Measurements from ENCODE around the gene RUVBL1. TPM values are rescaled to one million over a fixed set of nuclear protein-coding genes. Genes with fewer than 3 reads are reported as not detected.

Gene RUVBL1
- total RNA-seq, 1 experiment from 2014 or later: 236 TPM

- Histone ChIP-seq H3K4me3 (no peak overlapping the region), H3K9me3 (no peaks in the 10 kb centered on the region), H3K27me3 (no peaks in the 10 kb centered on the region), H3K36me3 (peaks cover 82% of the 10 kb centered on the region)
- no peak for DNase-seq
These were observed 45.9 kb downstream of the RUVBL1 start for GRCh38 chr3:128077665-128078064.

GRCh38 chr3:128077202-128077624 is 46.4 kb downstream of the RUVBL1 start:
- DNase-seq: no peak
- Histone ChIP-seq H3K4me3 (no peak overlapping the region), H3K27me3 (no peaks in the 10 kb centered on the region), H3K36me3 (peaks cover 82% of the 10 kb centered on the region), H3K9me3 (no peaks in the 10 kb centered on the region)

DNA sequence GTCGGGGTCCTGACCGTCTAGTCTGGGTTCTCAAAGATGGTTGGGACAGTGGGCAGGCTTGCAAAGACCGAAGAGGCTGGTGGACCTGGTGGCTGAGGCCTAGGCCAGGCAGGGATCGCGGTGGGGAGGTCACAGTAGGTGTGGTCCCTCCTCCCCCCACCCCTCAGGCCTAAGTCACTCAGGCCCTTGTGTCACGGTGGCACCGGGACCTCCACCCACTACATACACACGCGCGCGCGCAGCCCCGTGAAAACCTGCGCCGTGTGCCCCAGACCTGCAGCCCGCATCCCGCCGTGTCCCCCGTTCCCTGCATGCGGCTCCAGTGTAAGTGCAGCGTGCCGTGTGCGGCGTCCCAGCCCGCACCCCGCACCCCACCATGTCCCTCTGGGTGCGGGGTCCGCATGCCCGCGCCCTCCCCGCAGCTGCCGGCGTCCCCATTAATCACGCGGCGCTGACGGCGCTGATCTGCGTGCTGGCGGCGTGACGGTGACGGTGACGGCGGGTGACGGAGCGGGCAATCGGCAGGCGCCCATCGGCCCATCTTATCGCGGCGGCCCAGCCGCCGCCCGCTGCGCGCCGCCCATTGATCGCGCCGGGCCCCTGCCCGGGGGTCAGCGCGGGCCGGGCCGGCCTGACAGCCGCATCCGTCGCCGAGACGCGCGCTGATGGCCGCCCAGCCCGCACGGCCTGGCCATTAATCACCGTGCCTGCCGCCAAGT is 47.0 kb downstream of the RUVBL1 start:
- Histone ChIP-seq H3K9me3 (no peaks in the 10 kb centered on the region), H3K4me3 (no peak overlapping the region), H3K36me3 (peaks cover 82% of the 10 kb centered on the region), H3K27me3 (no peaks in the 10 kb centered on the region)
- DNase-seq: no peak

- Histone ChIP-seq H3K36me3 (peaks cover 82% of the 10 kb centered on the region), H3K9me3 (no peaks in the 10 kb centered on the region), H3K4me3 (no peak overlapping the region), H3K27me3 (no peaks in the 10 kb centered on the region)
- no peak for DNase-seq
These were observed 47.8 kb downstream of the RUVBL1 start for GRCh38 chr3:128075522-128076482.

DNA sequence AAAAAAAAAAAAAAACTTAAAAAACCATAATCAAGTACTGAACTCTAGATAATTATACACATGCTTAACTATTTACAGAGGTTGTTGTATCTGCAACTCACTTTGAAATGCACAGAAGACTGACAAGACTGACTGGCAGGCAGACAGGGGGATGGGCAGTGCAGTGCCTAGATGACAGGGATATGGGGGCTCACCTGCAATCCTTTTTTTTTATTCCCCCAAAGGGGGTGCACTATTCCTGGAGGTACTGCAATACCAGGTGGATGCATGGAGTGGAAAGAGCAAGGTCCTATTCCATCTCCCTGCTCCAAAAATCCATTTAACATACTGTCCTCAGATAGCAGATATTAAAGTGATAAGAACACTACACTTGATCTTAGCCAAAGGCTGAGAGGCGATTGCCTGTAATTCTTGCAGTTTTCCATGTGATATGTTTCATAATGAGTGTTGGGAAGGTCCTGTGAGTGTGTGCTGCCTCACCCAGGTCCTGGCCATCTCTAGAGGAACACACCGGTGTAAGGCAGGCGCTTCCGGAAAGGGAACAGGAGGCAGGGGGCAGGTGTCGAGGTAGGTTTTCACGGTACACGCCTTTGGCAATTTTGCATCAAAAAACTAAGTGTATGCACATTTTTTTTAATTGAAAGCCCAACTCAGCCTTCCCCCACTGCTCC is 48.6 kb downstream of the RUVBL1 start:
- no peak overlapping the region for H3K4me3 ChIP-seq
- peaks cover 82% of the 10 kb centered on the region for H3K36me3 ChIP-seq

DNA sequence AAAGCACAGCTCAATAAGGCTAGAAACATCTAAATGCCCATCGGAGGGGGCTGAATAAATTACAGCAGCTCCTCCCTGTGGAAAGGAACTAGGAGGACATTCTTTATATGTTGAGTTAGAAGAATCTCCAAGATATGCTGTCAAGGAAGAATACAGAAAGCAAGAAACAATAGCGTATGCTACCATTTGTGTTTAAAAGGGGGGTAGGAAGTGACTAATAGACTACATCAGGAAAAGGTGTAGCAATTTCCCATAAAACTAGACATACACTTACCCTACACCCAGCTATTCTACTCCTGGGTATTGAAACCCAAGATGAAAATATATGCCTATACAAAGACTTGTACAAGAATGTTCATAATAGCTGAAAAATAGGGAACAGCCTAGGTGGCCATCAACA is 49.8 kb downstream of the RUVBL1 start:
- DNase-seq: no peak
- Histone ChIP-seq H3K9me3 (no peaks in the 10 kb centered on the region), H3K4me3 (no peak overlapping the region), H3K36me3 (peaks cover 82% of the 10 kb centered on the region), H3K27me3 (no peaks in the 10 kb centered on the region)

More for the DNA sequence above, 48.6 kb downstream of the RUVBL1 start:
- no peak for DNase-seq
- no peaks in the 10 kb centered on the region for H3K27me3 ChIP-seq
- H3K9me3 ChIP-seq: no peaks in the 10 kb centered on the region

DNA sequence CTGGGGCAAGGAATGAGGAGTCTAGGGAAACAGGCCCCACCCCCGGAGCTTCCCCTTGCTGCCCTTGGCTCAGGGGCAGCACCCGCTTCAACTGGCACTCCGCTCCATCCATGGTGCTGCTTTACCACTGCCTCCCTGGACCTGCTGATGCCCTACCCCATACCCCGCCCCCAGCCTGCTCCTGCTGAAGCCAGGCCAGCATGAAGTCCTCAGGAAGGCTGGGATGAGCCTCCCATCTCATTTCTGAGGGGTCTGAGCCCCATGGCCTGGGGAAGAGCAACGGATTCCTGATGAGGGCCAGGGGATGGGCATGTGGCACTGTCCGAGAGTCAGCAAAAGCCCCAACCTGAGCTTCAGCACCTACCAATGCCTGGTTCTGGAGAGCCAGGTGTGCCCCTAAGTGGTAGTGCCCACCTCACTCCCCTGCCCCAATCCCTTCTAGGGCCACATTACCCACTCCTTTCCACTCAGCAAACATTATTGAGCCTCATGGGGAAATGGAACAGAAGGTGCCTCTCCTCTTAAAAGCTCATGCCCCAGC is 50.4 kb downstream of the RUVBL1 start:
- Histone ChIP-seq H3K36me3 (peaks cover 82% of the 10 kb centered on the region), H3K9me3 (no peaks in the 10 kb centered on the region), H3K27me3 (no peaks in the 10 kb centered on the region), H3K4me3 (no peak overlapping the region)
- DNase-seq: no peak

DNA sequence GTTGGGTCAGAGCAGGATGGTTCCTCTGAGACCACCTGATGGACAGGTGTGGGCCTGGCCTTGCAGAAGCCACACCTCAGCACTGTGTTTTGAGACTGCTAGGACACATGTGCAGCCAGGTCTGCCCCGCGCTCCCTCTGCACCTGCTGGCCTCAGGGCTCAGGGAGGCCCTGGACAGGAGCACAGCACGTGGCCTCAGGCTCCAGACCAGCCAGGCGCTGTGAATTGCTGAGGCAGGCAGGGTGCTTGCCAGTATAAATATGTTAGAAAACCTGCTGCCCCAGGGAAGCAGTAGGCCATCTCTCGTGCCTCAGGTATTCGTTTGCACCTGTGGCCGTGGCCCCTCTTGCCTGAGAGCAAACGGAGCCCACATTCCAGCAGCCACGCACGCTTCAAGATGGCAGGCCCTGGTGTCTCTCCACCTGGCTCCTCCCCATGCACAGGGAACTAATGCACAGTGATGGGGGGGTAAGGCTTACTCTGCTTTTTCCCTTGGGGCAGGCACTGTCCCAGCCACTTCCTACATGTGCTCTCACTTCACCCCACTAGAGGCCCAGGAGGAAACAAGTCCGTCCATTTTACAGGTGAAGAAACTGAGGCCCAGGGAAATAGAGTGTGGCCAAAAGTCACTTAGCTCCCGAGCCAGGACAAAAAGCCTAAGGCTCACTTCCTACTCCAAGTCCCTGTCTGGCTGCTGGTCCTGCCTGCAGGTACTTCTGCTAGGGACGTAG is 51.0 kb downstream of the RUVBL1 start:
- H3K4me3 ChIP-seq: no peak overlapping the region
- H3K9me3 ChIP-seq: no peaks in the 10 kb centered on the region
- H3K27me3 ChIP-seq: no peaks in the 10 kb centered on the region
- H3K36me3 ChIP-seq: peaks cover 82% of the 10 kb centered on the region
- DNase-seq: no peak

DNA sequence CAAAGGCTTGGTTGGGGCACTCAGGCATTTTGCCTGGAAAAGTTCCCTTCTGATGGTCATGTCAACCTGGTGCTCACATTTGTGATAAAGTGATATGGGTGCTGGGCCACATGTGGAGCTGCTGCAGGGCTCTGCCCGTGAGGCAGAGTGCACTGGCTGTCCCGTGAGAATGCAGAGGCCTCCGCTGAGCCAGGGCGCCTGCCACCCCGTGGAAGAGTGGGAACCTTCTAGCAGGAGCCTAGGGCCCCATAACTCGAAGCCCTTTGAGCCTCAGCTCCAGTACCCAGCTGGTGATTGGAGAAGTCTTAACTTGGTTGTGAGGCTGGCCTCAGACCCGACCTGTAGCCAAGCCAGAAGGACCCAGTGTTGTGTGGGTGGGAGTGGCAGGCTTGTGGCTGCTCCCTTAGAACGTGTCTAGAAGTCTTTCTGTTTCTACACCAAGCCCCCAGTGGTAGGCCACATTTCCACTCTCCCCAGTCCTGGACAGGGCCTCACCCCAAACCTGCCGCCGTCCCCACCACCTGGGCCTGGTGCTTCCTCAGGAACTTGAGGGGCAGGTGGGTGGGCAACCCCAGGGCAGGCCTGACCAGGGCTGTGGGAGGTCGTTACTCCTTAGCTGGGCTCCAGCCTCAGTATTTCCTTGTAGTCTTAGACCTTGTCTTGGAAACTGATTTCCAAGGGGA is 51.7 kb downstream of the RUVBL1 start:
- no peak for DNase-seq
- H3K36me3 ChIP-seq: peaks cover 86% of the 10 kb centered on the region
- no peak overlapping the region for H3K4me3 ChIP-seq
- H3K27me3 ChIP-seq: no peaks in the 10 kb centered on the region
- H3K9me3 ChIP-seq: no peaks in the 10 kb centered on the region

- DNase-seq: no peak
- Histone ChIP-seq H3K27me3 (no peaks in the 10 kb centered on the region), H3K4me3 (no peak overlapping the region), H3K9me3 (no peaks in the 10 kb centered on the region), H3K36me3 (peaks cover 91% of the 10 kb centered on the region)
These were observed 52.6 kb downstream of the RUVBL1 start for GRCh38 chr3:128070898-128071591.

GRCh38 chr3:128069271-128069670 is 54.3 kb downstream of the RUVBL1 start:
- Histone ChIP-seq H3K4me3 (no peak overlapping the region), H3K36me3 (peaks cover 96% of the 10 kb centered on the region), H3K27me3 (no peaks in the 10 kb centered on the region), H3K9me3 (no peaks in the 10 kb centered on the region)
- DNase-seq: no peak

DNA sequence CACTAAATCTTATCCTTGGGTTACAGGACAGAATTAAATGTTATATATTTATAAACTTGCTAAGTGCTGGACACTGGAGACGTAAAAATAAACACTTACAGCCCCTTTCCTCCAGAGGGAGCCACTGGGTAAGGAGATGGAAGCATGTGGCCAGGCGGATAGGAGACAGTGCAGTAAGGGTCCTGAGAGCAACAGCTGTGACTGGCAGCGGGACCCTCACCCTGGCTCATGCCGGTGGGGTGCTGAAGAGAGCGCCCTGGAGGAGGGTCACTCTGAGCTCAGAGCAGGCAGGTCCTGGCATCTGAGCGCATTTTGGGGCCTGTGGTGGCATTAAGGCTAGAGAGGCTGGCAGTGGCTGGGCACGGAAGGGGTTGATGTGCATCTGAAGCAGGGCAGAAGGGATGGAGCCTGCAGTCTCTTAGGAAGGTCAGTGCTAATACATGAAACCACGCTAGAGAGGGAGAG is 55.4 kb downstream of the RUVBL1 start:
- peaks cover 98% of the 10 kb centered on the region for H3K36me3 ChIP-seq
- H3K9me3 ChIP-seq: no peaks in the 10 kb centered on the region
- no peak for DNase-seq
- H3K27me3 ChIP-seq: no peaks in the 10 kb centered on the region
- H3K4me3 ChIP-seq: no peak overlapping the region

GRCh38 chr3:128067489-128067888 is 56.1 kb downstream of the RUVBL1 start:
- H3K9me3 ChIP-seq: no peaks in the 10 kb centered on the region
- H3K36me3 ChIP-seq: peaks cover 98% of the 10 kb centered on the region
- DNase-seq: no peak
- H3K4me3 ChIP-seq: no peak overlapping the region
- H3K27me3 ChIP-seq: no peaks in the 10 kb centered on the region

DNA sequence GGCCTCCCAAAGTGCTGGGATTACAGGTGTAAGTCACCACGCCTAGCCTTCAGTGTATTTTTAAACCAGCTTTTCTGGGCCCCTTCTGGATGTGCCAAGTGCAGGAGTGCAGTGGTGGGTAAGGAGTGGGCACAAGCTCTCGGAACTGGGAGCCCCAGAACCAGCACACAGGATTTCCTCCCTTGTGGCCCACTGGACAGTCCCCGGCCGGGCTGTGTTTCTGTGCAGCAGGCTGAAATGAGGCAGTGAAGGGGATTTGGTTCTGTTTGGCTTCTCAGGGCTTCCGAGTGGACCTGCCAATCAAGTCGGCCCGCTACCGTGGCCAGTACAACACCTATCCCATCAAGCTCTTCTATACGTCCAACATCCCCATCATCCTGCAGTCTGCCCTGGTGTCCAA is 56.9 kb downstream of the RUVBL1 start:
- Histone ChIP-seq H3K9me3 (no peaks in the 10 kb centered on the region), H3K27me3 (no peaks in the 10 kb centered on the region), H3K4me3 (no peak overlapping the region), H3K36me3 (peaks cover 98% of the 10 kb centered on the region)
- no peak for DNase-seq

DNA sequence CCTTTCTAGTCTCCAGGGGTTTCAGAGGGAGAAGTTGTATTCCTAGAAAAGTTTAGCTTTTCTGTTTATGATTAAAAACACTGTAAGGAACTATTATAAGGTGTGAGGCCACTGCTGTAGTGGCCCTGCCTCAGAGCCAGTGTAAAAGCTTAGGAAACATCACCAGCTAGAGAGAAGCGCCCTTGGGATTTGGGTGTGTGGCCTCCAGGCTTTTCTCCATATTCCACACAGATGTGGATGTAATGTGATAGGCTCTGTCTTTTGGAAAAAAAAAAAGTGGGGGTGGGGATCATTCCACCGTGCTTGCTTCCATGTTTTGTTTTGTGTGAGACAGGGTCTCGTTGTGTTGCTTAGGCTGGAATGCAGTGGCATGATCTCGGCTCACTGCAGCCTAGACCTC is 57.5 kb downstream of the RUVBL1 start:
- DNase-seq: no peak
- Histone ChIP-seq H3K4me3 (no peak overlapping the region), H3K27me3 (no peaks in the 10 kb centered on the region), H3K36me3 (peaks cover 97% of the 10 kb centered on the region), H3K9me3 (no peaks in the 10 kb centered on the region)
